NCI-H1436 treated with DMSO at 0.1 percent for 48 hours (cell line): ENCODE measurements around the gene ANKRD33.

ENCODE experiments used
- DNase-seq: peaks from one replicate; lab custom pipeline; 2025; lab: John Stamatoyannopoulos, UW

Gene ANKRD33

DNA sequence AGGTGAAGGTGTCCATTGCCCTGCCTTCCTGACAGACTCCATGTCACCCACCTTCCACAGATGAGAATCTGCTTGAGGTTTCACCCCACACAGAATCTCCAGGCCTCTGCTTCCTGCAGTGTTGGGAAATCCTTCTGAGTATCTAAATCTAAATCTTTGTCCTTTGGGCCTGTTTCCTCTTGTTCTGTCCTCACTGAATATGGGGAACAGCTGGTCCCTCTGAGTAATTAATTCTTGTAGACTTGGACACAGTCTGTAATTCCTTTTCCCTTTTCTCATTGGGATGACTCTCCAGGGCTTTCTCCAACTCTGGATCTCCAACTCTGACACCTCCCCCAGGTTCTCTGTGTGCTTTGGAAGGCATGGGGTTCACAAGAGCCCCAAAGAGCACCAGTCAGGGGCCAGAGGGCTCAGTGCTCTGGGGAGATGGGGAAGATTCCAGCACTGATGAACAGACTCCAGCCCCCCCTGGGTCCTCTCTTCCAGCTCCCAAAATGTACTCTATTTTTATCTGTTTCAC lies 17.1 kb downstream of the ANKRD33 start:
- no peak for DNase-seq

DNA sequence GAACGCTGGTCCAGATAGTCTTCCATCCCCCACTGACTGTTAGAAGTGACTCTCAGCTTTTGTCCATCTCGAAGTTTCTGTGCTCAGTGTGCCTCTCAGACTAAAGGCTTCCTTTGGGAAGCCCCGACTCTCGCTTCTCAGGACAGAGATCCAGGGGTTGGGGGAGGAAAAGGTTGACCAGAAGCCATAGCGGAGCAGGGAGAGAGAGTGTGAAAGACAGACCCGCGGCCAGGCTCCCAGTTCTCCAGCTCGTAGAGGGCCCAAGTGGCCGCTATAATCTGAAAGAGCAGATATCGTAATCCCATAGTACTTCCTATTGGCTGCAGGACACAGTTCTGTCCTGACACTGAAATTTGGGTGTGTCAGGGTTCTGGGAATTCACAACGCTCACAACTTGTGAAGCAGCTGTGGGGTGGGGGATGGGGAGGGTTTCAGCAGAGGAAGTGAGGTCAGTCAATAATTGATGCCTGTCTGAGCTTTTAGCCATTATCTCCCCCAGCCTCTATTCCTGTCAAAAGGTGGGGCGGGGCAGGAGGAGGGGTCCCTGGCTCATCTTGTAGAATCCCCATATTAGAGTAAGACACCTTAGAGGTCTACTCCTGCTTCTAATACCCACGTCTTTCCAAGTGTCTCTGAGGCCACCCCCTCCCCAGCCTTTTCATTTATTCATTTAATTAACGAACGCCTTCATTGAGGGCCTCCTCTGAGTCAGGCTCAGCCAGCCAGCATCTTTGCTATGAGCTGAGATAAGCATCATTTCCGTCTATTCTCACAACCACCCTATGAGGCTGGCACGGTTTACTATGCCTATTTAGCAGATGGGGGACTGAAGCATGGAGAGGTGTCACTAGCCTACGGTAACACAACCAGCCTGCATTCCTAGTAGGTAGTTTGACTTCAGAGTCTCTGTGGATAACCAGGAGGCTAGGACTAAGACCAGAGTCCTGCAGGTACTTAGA lies 17.8 kb downstream of the ANKRD33 start:
- DNase-seq, result no peak

DNA sequence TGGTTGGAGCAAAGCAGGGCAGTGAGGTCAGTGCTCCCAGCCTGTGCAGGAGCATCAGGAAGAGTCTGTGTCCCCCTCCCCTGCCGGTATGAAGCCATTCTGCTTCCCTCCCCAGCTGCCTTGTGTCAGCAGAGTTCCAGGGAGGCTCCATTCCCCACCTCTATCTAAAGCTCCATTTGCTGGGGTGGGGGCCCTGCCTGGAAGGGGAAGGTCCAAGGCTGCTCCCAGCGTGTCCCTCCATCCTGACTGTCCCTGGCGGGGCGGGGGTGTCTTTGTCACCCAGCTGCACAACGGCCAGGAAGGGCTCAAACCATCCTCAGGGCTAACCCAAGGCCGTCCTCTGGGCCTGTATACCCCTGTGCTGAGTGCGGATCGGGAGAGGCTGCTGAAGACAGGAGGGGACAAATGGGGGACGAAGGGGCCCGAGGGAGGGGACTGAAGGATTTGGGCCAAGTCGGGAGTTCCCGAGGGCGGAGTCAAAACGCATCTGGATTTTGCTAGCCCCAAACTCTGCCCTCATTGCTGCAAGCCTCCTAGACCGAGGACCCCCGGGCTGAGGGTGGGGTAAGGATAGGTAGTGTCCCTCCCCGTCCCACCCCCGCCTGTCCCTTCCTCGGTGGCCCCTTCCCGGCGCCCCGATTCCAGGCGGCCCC lies 18.7 kb downstream of the ANKRD33 start:
- no peak for DNase-seq

DNA sequence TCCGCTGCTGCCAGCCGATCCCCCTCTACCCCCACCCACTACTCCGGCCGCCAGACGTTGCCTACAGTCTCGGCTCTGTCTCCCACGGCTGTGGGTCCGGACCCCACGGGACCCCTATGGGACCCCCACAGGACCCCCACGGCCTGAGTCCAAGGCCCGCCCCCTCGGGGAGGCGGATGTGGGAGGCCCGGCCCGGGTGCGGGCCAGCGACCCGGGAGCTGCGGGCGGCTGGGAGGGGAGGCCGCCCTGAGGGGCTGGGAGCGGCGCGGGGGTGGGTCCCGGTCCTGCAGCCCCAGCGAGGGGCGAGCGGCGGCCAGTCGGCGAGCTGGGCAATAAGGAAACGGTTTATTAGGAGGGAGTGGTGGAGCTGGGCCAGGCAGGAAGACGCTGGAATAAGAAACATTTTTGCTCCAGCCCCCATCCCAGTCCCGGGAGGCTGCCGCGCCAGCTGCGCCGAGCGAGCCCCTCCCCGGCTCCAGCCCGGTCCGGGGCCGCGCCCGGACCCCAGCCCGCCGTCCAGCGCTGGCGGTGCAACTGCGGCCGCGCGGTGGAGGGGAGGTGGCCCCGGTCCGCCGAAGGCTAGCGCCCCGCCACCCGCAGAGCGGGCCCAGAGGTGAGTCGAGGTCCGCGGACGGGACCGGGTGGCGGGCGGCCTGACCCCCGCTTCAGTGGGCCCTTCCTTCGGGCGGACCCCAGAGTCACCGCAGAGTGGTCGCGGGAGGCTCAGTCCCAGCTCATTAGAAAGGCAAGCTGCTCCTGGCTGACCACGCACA lies 19.4 kb downstream of the ANKRD33 start, which contains the start of gene ACVRL1:
Gene ACVRL1 (plus strand): TSS at position 422 of the 773 bp plus-strand sequence. CDS start 4,971 bp downstream, outside the sequence.
- DNase-seq, result no peak

DNA sequence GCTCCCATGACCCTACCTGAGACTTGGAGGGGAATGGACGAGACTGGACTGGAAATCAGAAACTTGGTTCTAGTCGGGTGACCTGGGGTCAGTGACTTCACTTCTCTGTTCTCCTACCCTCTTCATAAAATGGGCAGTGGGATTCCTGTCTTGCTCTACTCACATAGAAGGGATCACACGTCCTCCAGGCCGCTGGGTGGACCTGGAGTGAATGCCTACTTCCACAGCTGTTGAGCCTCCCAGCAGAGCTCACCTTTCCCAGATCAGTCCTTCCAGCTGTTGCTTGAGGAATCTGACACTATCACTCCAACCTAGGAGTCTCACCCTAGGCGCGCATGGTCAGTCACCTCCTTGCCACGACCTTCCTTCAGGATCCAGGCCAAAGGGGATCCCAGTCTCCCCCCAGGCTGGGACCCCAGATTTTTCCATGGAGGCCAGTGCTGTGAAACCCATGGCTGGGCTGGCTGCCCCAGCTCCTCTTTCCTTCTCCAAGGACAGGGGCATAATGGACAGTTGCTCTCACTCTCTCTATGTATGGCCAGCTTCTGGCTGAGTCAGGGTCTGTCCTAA lies 20.0 kb downstream of the ANKRD33 start:
- DNase-seq, result no peak

DNA sequence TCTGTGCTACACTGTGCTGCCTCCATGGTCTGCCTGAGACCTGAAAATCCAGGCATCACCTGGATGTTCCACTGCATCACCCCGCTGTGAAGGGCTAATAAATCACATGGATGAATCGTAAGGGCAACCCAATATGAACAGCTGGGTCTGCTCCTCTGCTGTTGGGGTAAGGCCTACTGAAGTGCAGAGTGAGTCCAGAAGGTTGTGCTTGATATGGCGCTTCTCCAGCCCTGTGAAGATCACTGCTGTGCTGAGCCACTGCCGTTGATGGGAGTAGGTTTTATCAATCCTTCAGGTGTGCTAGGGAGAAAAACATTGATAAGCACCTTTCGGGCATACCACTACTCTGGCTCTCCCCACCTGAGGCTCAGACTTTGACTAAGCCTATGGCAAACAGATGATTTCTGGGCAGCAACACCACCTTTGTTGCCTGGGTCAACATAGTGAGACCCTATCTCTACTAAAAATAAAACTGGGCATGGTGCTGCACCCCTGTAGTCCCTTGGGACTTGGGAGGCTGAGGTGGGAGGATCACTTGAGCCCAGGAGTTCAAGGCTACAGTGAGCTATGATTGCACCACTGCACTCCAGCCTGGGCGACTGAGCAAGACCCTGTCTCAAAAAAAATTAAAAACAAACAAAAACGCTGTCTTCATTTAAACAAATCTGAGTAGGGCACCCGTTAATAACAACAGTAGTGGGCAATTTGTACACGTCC lies 21.1 kb downstream of the ANKRD33 start:
- DNase-seq, result no peak

DNA sequence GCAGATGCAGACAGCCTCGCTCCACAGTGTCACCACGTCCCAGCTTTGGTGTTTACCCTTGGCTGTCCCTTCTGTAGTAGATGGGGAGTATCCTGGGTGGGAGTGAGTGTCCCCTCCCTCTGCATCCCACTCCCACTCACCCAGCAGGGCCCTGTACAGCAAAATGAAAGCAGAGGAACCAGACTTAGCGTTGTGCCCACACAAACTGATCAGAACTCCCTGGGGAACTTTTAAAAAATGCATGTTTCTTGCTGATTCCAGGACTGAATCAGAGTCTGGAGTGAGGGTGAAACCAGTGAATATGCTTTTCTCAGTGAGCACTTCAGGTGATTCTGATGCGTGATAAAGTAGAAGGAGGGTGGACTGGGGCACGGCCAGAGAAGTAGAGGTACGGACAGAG lies 22.3 kb downstream of the ANKRD33 start:
- no peak for DNase-seq

DNA sequence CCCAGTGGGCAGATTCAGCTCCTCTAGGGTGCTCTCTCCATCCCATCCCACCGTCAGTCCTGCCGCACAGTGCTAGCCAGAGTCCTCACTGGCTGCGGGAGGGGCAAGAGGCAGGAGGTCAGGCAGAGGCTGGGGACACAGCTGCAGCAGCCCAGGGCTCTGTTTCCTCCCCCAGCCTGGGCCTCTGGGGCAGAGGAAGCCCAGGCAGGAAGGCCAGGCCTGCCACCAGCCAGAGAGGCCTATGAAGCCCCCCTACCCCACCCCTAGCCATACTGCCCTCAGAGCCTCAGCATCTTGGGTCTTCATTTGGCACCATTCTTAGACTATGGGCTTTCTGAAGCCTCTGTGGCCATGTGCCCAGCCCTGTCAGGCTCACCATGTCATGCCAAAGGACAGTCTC lies 22.8 kb downstream of the ANKRD33 start:
- no peak for DNase-seq

DNA sequence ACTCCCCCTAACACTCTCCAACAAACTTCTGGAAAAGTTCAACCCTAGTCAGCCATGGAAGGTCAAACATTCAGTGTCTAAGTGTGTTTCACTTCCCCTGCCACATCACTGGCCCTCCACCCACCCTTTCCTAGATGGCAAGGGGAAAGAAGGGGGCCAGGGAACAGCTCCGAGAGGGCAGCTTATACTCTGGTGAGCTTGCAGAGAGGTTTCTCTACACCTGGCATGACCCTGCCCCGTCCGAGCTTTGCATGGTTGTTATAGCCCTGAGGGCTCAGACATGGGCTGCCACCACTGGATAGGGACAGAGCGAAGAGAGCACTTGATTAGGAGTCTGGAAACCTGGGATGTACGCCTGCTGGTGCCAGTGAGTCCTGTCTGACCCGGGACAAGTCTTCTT lies 23.4 kb downstream of the ANKRD33 start:
- DNase-seq, result no peak

DNA sequence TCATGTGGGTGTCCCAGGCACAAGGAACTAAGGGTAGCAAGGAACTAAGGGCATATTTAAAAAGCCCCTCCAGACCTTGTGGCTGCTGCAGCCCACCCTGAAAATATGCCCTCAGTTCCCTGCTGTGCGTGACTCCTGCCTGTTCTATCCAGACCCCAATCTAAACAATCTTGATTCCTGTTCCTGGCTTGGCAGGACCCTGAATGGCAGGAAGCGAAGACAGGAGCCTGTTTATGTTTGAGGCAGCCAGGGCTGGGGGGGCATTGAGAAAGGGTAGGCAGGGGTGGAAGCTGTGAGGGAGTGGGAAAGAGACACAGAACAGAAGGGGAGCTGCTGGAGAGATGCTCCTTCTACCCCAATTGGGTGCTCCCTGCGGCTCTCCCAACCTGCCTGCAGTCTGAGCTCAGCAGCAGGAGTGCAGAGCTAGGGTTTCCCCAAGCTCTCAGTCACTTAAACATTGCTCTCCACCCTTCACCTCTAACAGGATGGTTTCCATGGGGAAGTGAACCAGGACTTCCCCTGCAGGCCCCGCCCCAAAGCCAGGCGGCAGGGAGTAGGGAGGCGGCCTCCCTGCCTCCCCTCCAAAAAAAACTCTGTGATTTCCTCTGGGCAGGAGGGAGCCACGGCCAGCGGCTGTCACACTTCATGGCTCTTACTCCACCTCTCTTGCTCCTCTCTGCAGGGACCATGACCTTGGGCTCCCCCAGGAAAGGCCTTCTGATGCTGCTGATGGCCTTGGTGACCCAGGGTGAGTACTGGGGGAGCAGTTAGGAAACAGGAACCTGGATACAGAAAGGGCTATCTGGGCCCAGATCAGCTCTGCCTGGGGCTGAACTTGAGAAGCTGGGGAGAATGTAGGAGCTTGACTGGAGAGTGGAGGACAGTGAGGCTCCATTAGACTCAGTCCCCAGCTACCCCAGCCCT lies 24.1 kb downstream of the ANKRD33 start:
- DNase-seq, result no peak

DNA sequence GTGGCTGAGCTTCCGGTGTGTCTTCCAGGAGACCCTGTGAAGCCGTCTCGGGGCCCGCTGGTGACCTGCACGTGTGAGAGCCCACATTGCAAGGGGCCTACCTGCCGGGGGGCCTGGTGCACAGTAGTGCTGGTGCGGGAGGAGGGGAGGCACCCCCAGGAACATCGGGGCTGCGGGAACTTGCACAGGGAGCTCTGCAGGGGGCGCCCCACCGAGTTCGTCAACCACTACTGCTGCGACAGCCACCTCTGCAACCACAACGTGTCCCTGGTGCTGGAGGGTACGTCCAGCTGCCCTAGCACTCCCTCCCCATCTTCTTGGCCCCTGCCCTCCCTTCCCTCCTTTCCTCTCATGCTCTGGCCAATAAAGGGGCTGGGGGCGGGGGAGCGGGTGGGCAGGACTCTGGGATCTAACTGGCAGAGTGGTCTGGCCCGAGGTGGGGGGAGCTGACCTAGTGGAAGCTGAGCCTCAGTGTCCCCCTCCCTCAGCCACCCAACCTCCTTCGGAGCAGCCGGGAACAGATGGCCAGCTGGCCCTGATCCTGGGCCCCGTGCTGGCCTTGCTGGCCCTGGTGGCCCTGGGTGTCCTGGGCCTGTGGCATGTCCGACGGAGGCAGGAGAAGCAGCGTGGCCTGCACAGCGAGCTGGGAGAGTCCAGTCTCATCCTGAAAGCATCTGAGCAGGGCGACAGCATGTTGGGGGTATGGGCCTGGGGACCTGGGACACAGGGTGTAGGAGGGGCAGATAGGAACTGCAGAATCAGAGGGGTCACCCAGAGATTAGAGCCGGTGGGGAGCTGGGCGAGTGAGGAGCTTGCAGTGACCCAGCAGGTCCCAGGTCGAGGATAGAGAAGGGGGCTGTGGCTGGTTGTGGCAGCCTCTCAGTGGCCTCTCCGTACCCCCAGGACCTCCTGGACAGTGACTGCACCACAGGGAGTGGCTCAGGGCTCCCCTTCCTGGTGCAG lies 25.4 kb downstream of the ANKRD33 start:
- DNase-seq, result no peak

DNA sequence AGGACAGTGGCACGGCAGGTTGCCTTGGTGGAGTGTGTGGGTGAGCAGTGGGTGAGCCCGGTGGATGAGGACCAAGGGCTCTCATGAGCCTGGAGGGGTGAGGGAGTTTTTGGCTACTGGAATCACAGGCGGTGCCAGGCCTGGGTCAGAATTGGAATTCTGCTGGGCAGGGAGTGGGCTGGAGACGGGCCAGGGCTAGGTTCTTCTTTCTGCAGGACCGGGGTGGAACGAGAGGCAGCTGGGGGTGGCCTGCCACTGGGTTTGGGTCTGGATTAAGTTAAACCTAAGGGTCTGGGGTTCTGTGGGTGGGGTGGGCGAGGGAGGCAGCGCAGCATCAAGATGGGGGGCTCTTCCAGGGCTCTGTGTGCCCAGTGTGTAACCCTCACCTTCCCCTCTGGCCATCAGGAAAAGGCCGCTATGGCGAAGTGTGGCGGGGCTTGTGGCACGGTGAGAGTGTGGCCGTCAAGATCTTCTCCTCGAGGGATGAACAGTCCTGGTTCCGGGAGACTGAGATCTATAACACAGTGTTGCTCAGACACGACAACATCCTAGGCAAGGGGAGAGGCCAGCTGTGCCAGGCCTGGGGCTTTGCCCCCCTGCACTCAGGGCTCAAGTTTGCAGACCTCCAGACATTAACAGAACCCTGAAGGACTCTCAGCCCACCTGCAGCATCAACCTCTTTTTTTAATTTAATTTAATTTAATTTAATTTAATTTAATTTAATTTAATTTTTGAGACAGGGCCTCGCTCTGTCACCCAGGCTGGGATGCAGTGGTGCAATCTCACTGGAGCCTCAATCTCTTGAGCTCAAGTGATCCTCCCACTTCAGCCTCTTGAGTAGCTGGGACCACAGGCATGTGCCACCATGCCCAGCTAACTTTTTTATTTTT lies 26.4 kb downstream of the ANKRD33 start:
- DNase-seq, result no peak

DNA sequence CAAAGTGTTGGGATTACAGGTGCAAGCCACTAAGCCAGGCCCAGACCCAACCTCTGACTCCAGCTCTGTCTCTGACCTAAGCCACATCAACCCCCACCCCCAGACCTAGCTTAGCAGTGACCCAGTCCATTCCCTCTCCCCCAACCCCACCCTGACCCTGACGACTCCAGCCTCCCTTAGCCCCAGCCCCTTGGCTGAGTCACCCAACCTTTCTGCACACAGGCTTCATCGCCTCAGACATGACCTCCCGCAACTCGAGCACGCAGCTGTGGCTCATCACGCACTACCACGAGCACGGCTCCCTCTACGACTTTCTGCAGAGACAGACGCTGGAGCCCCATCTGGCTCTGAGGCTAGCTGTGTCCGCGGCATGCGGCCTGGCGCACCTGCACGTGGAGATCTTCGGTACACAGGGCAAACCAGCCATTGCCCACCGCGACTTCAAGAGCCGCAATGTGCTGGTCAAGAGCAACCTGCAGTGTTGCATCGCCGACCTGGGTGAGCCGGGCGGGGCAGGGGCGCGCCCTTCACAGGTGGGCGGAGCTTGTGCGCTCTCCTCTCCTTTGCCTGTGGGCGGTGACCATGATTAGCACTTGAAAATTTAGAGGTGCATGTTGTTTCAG lies 27.2 kb downstream of the ANKRD33 start:
- DNase-seq, result no peak

DNA sequence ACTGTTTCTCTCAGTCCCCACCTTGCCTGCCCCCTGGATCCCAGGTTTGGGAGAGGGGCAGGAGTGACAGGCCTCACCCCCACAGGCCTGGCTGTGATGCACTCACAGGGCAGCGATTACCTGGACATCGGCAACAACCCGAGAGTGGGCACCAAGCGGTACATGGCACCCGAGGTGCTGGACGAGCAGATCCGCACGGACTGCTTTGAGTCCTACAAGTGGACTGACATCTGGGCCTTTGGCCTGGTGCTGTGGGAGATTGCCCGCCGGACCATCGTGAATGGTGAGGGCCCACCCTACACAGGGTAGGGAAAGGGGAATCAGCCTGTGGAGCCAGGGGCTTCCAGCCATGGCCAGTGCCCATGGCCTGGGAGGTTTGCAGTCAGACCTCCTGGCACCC lies 28.0 kb downstream of the ANKRD33 start:
- no peak for DNase-seq

DNA sequence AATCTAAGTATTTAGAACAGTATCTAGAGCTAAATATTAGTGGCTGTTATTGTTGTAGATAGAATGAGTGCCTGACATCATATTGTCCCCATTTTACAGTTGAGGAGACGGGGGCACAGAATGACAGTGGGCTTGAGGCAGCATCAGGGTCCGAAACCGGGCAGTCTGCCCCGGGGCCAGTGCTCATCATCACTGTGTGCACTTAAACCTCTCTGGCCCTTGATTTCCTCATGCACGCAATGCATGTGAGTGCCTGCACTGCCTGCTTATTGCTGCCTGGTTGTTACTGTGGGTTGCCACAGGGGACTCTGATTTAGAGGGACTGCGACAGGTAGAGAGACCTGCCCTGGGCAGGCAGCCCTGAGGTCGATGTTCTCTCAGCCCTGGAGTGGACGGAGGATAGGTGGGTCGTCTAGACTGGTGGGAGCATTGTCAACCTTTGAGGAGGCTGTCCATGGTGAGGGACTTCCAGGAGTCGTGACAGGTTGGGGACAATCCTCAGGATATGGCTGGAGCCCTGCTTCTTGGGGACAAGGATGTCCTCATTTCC lies 29.2 kb downstream of the ANKRD33 start:
- DNase-seq, result no peak

DNA sequence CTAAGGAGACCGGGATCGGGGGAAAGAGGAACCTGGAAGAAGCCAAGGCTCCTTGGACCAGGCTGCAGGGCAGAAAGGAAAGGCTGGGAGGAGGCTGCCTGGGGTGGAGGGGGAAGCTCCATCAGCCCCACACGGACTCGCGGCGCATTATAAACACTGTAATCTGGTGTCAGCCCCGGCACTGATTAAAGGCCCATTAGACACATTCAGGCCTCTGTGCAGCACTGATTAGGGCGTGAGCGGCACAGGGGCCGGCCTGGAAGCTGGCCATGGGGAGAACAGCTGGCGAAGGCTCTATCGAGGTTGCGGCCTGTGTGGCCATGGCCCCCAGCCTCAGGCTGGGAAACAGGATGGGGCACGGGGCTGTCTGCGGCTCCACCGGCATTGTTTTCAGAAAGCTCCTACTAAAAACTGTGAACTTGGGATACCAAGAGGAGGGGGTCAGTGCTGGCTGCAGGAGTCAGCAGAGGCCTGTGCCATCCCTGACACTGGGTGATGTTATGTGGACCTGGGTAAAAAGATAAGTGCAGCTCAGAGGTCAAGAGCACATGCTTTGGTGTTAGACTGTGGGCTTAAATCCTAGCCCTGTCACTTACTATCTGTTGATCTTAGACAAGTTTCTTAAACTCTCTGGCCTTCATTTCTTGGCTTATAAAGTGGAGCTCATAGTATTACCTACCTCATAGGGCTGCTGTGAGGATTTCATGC lies 30.0 kb downstream of the ANKRD33 start:
- no peak for DNase-seq
